Stomach (tissue), 4 donors: Measurements from ENCODE around the gene NR5A2.

Source experiments
- EP300 ChIP-seq: sonication (generic); formaldehyde crosslinking; IDR thresholded peaks from one replicate; pipeline ENCODE4 v1.6.1; 2017; ENCODE audit warnings: antibody characterized with exemption
- POLR2A ChIP-seq, 4 donors: fragments of 450-650 bp; IDR thresholded peaks; one replicate each; pipeline ENCODE4 v1.6.1; 2016; ENCODE audit warnings: antibody characterized with exemption in 4 of 4, control low read depth in 2 of 4, mild to moderate bottlenecking in 1 of 4, moderate library complexity in 1 of 4
- POLR2AphosphoS5 ChIP-seq, 3 donors: sonication (generic); formaldehyde crosslinking; IDR thresholded peaks; one replicate each; pipeline ENCODE4 v1.6.1; 2016; ENCODE audit warnings: antibody characterized with exemption in 3 of 3
- TF ChIP-seq, protein P1 (sequence below), 7 experiments: fragments of 450-650 bp in 4 of 7; fragments of 200-600 bp in 3 of 7; sonication (generic) in 3 of 7; IDR thresholded peaks; one replicate each; pipeline ENCODE4 v1.5.1; 2016 to 2019; ENCODE audit warnings: antibody characterized with exemption in 7 of 7, control low read depth in 2 of 7, mild to moderate bottlenecking in 1 of 7

DNA sequence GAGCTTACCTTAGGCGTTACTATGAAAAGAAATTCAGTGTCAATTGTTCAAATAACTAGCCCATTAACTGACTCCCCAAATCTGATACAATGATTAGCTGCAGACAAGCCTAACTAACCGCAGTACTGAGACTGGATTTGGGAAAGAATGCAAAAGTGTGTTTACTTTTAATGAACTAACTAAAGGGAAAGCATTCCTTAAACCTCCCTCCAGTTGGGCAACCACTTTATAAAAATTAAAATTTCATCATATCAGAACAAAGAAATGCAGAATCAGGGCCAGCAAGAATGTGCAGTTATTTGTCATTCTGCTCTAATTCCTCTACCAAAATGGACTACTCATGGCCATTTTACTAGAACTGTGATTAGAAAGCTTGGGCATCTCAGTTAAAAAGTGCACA is 11.7 kb upstream of the NR5A2 start:
- TF ChIP-seq, protein P1, sequence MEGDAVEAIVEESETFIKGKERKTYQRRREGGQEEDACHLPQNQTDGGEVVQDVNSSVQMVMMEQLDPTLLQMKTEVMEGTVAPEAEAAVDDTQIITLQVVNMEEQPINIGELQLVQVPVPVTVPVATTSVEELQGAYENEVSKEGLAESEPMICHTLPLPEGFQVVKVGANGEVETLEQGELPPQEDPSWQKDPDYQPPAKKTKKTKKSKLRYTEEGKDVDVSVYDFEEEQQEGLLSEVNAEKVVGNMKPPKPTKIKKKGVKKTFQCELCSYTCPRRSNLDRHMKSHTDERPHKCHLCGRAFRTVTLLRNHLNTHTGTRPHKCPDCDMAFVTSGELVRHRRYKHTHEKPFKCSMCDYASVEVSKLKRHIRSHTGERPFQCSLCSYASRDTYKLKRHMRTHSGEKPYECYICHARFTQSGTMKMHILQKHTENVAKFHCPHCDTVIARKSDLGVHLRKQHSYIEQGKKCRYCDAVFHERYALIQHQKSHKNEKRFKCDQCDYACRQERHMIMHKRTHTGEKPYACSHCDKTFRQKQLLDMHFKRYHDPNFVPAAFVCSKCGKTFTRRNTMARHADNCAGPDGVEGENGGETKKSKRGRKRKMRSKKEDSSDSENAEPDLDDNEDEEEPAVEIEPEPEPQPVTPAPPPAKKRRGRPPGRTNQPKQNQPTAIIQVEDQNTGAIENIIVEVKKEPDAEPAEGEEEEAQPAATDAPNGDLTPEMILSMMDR (IDR thresholded peaks at IDR 0.05): no peak
- TF ChIP-seq POLR2AphosphoS5 (IDR thresholded peaks at IDR 0.05): no peak
- TF ChIP-seq EP300: no peak
- TF ChIP-seq POLR2A (IDR thresholded peaks at IDR 0.05): no peak
